Inflammatory macrophage treated with lipopolysaccharide for 4 hours (primary cell): ENCODE measurements around the gene COX14.

Experiments
- DNase-seq: peaks from one replicate; pipeline ENCODE4 v3.0.0-alpha.2; 2020

COX14 gene

DNA sequence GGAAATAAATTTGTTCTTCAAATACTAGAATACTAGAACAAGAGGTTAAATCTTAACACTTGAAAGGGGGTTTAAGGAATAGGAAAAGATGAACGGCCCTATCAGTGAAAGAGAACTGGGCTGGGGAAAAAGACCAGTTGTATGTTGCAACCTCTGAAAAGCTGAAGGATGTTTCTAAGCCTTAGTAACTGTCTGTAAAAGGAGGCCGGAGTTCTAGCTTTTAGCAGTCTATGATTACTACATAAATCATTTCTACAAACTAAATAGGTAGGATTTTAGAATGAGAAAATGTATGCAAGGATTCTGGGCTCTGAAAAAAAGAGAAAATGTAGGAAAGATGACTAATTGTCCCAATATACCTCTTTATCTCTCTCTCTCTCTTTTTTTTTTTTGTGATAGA is 50.2 kb downstream of the COX14 start:
- DNase-seq = peak; percentile 25

DNA sequence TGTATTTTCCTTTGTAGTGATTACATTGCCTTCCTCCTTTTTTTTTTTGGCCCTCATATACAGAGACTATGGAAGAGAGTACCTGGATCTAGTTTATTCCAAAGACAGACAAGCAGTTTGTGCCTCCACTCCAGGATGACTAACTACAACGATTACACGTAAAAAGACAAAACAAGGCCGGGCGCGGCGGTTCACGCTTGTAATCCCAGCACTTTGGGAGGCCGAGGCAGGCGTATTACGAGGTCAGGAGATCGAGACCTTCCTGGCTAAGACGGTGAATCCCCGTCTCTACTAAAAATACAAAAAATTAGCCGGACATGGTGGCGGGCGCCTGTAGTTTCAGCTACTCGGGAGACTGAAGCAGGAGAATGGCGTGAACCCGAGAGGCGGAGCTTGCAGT is 52.9 kb downstream of the COX14 start:
- no peak for DNase-seq

DNA sequence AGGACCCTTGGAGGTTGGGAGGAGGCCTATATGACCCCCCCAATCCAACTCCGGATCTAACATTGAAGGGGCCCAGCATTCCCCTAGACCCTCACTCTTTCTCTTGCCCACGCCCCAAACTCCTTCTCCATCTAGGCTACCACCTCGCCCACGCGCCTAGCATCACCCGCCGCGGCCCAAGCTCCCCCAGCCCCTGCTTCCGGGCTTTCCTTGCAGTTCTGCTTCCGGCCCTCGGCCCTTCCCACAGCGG is 54.7 kb downstream of the COX14 start:
- peak; percentile 64 for DNase-seq

DNA sequence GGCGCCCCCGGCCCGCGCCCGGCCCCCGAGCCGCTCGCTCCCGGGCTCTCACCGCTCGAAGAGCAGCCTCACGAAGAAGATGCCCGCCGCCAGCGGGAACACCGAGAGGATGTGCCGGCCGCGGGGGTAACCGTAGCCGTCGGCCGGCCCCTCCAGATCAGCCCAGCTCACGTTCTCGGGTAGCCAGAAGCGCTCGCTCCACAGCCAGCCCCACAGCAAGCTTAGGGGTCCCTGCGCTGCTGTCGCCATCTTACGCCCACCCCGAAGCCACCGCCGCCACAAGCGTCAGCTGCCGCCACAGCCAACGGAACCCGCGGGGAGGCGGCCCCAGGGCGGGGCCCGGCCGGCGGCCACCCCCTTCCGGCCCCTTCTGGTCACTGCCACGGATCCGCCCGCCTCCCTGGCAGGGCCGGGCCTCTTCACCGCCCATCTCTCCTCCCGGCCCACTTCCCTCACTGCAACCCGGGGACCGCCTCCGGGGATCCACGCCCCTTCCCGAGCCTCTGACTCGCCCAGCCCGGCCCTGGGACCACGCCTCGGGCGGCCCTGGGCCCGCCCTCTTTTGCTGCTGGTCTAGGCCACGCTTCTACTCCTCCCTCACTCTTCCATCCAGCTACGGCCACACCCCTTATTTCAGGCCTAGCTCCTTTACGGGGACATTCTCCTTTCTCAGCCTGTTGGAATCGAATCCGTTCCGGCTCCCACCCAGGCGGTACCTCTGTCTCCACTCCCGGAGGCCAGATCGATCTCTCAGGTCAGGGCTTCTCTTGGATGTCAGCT is 55.2 kb downstream of the COX14 start, which contains the start of gene CERS5:
Gene CERS5, minus strand, starts transcription at position 321 of the 780 bp plus-strand sequence. Its CDS starts 72 bp downstream, at position 249.
- peak; percentile 99 for DNase-seq
